ENCODE data around the gene DCANP1.

- TF ChIP-seq CTCF (IDR thresholded peaks at IDR 0.05; ENCODE audit: poor library complexity) = no peak
- TF ChIP-seq EZH2 (IDR thresholded peaks at IDR 0.05; ENCODE audit: borderline replicate concordance) = no peak
These were observed 1.1 kb upstream of the DCANP1 start for GRCh38 chr5:135448071-135448739.
